Activated CD8-positive, alpha-beta memory T cell treated with anti-CD3 and anti-CD28 coated beads for 4 hours (primary cell): Measurements from ENCODE around the gene MAD1L1.

Experiments
- DNase-seq, 2 donors: peaks; one replicate each; pipeline ENCODE4 v3.0.0-alpha.2; 2020; ENCODE audit warnings: low read depth in 2 of 2

Gene MAD1L1

GRCh38 chr7:1899951-1900762, 332.6 kb downstream of the MAD1L1 start:
- DNase-seq: no peak

GRCh38 chr7:1899196-1899595, 333.5 kb downstream of the MAD1L1 start:
- no peak for DNase-seq

- no peak for DNase-seq
Observed at GRCh38 chr7:1898628-1899185, 334.0 kb downstream of the MAD1L1 start.

GRCh38 chr7:1897861-1898627, 334.7 kb downstream of the MAD1L1 start:
- DNase-seq: no peak

- DNase-seq: no peak
Observed at GRCh38 chr7:1897076-1897860, 335.5 kb downstream of the MAD1L1 start.

- DNase-seq: no peak
Observed at GRCh38 chr7:1895664-1896515, 336.9 kb downstream of the MAD1L1 start.

GRCh38 chr7:1894906-1895663, 337.7 kb downstream of the MAD1L1 start:
- DNase-seq: no peak

- DNase-seq: no peak
Observed at GRCh38 chr7:1894313-1894900, 338.3 kb downstream of the MAD1L1 start.

- DNase-seq: no peak
Observed at GRCh38 chr7:1893451-1893850, 339.3 kb downstream of the MAD1L1 start.

GRCh38 chr7:1893036-1893435, 339.7 kb downstream of the MAD1L1 start:
- no peak for DNase-seq

- DNase-seq: no peak
Observed at GRCh38 chr7:1892011-1892965, 340.5 kb downstream of the MAD1L1 start.

- DNase-seq: no peak
Observed at GRCh38 chr7:1890289-1891235, 342.2 kb downstream of the MAD1L1 start.

GRCh38 chr7:1889556-1890181, 343.1 kb downstream of the MAD1L1 start:
- DNase-seq: no peak

GRCh38 chr7:1889091-1889490, 343.7 kb downstream of the MAD1L1 start:
- DNase-seq: no peak

- no peak for DNase-seq
Observed at GRCh38 chr7:1888425-1888824, 344.3 kb downstream of the MAD1L1 start.

- DNase-seq: no peak
Observed at GRCh38 chr7:1887251-1887650, 345.5 kb downstream of the MAD1L1 start.
